HCT116 (cell line): Measurements from ENCODE around the gene CMTM2. TPM values are rescaled to one million over a fixed set of nuclear protein-coding genes. Genes with fewer than 3 reads are reported as not detected.
A peak's percentile ranks its signal among the peaks of the same experiment; 100 is the strongest.

Source experiments
- ATAC-seq: fragments of 200-7000 bp; cut with Tn5 transposase; 2 replicates; pipeline ENCODE4 v1.9.1; 2020; ENCODE audit warnings: mild to moderate bottlenecking, moderate library complexity
- BruUV-seq: library from RNA; stranded (reverse); fragments of 400-500 nt; replicated peaks from 2 replicates; lab custom pipeline; 2021; lab: Mats Ljungman, UMichigan
- CTCF ChIA-PET: fragments of 300-600 bp; sonication (Branson Sonifier 250); formaldehyde crosslinking; loops from one replicate; lab custom pipeline; 2021; ENCODE audit warnings: antibody characterized with exemption; lab: Charles Lee
- POLR2A ChIA-PET: fragments of 300-600, 350-600 bp; sonication (Branson Sonifier 250); formaldehyde crosslinking; loops from one replicate; lab custom pipeline; 2021; ENCODE audit warnings: antibody characterized with exemption; lab: Charles Lee
- RAD21 ChIA-PET, 2 experiments: fragments of 300-600 bp; sonication (Branson Sonifier 250); formaldehyde crosslinking; loops; one replicate each; lab custom pipeline; 2023; ENCODE audit warnings: low total read pairs in 2 of 2; ENCODE audit not compliant: uncharacterized antibody in 2 of 2, unreplicated experiment in 2 of 2, low non-redundant PET in 1 of 2; lab: Charles Lee
- DNase-seq: peaks from one replicate; pipeline ENCODE4 v3.0.0-alpha.2; 2010; ENCODE audit warnings: low read depth, low spot score
- H2AFZ ChIP-seq: fragments of 200-600 bp; shearing (Covaris generic), sonication (generic); 2 replicates; pipeline ENCODE4 v1.6.1; 2017; ENCODE audit warnings: low read depth, mixed run types, mixed read lengths, antibody characterized with exemption, low read length; ENCODE audit not compliant: poor library complexity, severe bottlenecking
- H3K27ac ChIP-seq: 2 replicates; pipeline ENCODE4 v1.5.1; 2012; ENCODE audit warnings: low read depth, low read length
- H3K27me3 ChIP-seq: fragments of 200-600 bp; sonication (generic); 2 replicates; pipeline ENCODE4 v1.6.1; 2016; ENCODE audit warnings: mixed run types, low read length, mixed read lengths; ENCODE audit not compliant: insufficient read depth
- H3K36me3 ChIP-seq, 2 experiments: fragments of 200-500 bp in 1 of 2; fragments of 200-600 bp in 1 of 2; sonication (Bioruptor generic) in 1 of 2; sonication (generic) in 1 of 2; 2 replicates each; pipeline versions ENCODE4 v1.5.1 to v1.6.1; 2014 to 2016; ENCODE audit warnings: low read length in 2 of 2, inconsistent platforms in 1 of 2, mixed read lengths in 1 of 2, mixed run types in 1 of 2; ENCODE audit not compliant: insufficient read depth in 2 of 2, control insufficient read depth in 1 of 2
- H3K4me1 ChIP-seq, 2 experiments: fragments of 200-600 bp in 1 of 2; sonication (generic) in 1 of 2; 2 replicates each; pipeline versions ENCODE4 v1.5.1 to v1.6.1; 2012 to 2017; ENCODE audit warnings: low read length in 2 of 2, inconsistent platforms in 1 of 2, mild to moderate bottlenecking in 1 of 2, mixed read lengths in 1 of 2, mixed run types in 1 of 2, moderate library complexity in 1 of 2; ENCODE audit not compliant: insufficient read depth in 2 of 2, control insufficient read depth in 1 of 2
- H3K4me2 ChIP-seq: fragments of 200-600 bp; sonication (generic); 2 replicates; pipeline ENCODE4 v1.6.1; 2017; ENCODE audit warnings: mixed run types, low read length, mixed read lengths
- H3K4me3 ChIP-seq, 2 experiments: fragments of 200-600 bp in 1 of 2; sonication (generic) in 1 of 2; replicated peaks in 1 of 2; 2 replicates each; pipeline ENCODE4 v1.5.1; 2011 to 2016; ENCODE audit warnings: low read length in 2 of 2, control low read depth in 1 of 2, low read depth in 1 of 2, mild to moderate bottlenecking in 1 of 2, mixed read lengths in 1 of 2, mixed run types in 1 of 2
- H3K79me2 ChIP-seq: fragments of 200-600 bp; sonication (generic); 2 replicates; pipeline ENCODE4 v1.6.1; 2017; ENCODE audit warnings: mild to moderate bottlenecking, mixed run types, low read length, moderate library complexity, mixed read lengths; ENCODE audit not compliant: insufficient read depth
- H3K9ac ChIP-seq: fragments of 200-600 bp; sonication (generic); 2 replicates; pipeline ENCODE4 v1.6.1; 2016; ENCODE audit warnings: low read length, mixed read lengths
- H3K9me2 ChIP-seq: fragments of 200-600 bp; sonication (generic), shearing (Covaris generic); 2 replicates; pipeline ENCODE4 v1.6.1; 2017; ENCODE audit warnings: mixed run types, mild to moderate bottlenecking, moderate library complexity; ENCODE audit not compliant: insufficient read depth
- H3K9me3 ChIP-seq, 2 experiments: fragments of 200-500 bp in 1 of 2; fragments of 200-600 bp in 1 of 2; sonication (Bioruptor generic) in 1 of 2; sonication (generic) in 1 of 2; 2 replicates each; pipeline ENCODE4 v1.6.1; 2014 to 2017; ENCODE audit warnings: low read length in 2 of 2, mixed read lengths in 2 of 2, inconsistent platforms in 1 of 2, low read depth in 1 of 2, mild to moderate bottlenecking in 1 of 2, mixed run types in 1 of 2, moderate library complexity in 1 of 2; ENCODE audit not compliant: control insufficient read depth in 1 of 2, insufficient read depth in 1 of 2
- H4K20me1 ChIP-seq: fragments of 200-600 bp; sonication (generic), shearing (Covaris generic); 2 replicates; pipeline ENCODE4 v1.6.1; 2017; ENCODE audit warnings: mixed run types, mild to moderate bottlenecking, moderate library complexity; ENCODE audit not compliant: insufficient read depth
- ATF3 ChIP-seq: IDR thresholded peaks from 2 replicates; pipeline ENCODE4 v1.6.1; 2012
- CBX3 ChIP-seq: IDR thresholded peaks from 2 replicates; pipeline ENCODE4 v1.6.1; 2012; ENCODE audit warnings: low read depth
- CEBPB ChIP-seq: IDR thresholded peaks from 2 replicates; pipeline ENCODE4 v1.6.1; 2012; ENCODE audit warnings: low read depth
- EGR1 ChIP-seq: IDR thresholded peaks from 2 replicates; pipeline ENCODE4 v1.6.1; 2012; ENCODE audit warnings: low read depth
- ELF1 ChIP-seq: IDR thresholded peaks from 2 replicates; pipeline ENCODE4 v1.6.1; 2012; ENCODE audit warnings: low read depth, borderline replicate concordance
- EZH2 ChIP-seq: fragments of 200-600 bp; sonication (generic); IDR thresholded peaks from 2 replicates; pipeline ENCODE4 v1.6.1; 2017; ENCODE audit warnings: antibody characterized with exemption, mixed run types
- FOSL1 ChIP-seq: IDR thresholded peaks from 2 replicates; pipeline ENCODE4 v1.6.1; 2012; ENCODE audit warnings: low read depth
- JUND ChIP-seq: IDR thresholded peaks from 2 replicates; pipeline ENCODE4 v1.6.1; 2012
- POLR2A ChIP-seq: IDR thresholded peaks from 2 replicates; pipeline ENCODE4 v1.7.0; 2011; ENCODE audit warnings: borderline replicate concordance; ENCODE audit not compliant: insufficient read depth, insufficient read length; ENCODE audit errors: extremely low read depth
- POLR2AphosphoS5 ChIP-seq: IDR thresholded peaks from 2 replicates; pipeline ENCODE4 v1.6.1; 2011; ENCODE audit warnings: mild to moderate bottlenecking, low read depth, low read length, moderate library complexity
- RAD21 ChIP-seq: IDR thresholded peaks from 2 replicates; pipeline ENCODE4 v1.6.1; 2012; ENCODE audit warnings: low read depth, mild to moderate bottlenecking
- REST ChIP-seq: IDR thresholded peaks from 2 replicates; pipeline ENCODE4 v1.6.1; 2012; ENCODE audit warnings: low read depth
- SIN3A ChIP-seq: IDR thresholded peaks from 2 replicates; pipeline ENCODE4 v1.6.1; 2012; ENCODE audit warnings: low read depth
- SRF ChIP-seq: IDR thresholded peaks from 2 replicates; pipeline ENCODE4 v1.6.1; 2012; ENCODE audit warnings: low read depth
- TCF7L2 ChIP-seq: IDR thresholded peaks from 2 replicates; pipeline ENCODE4 v1.7.0; 2011; ENCODE audit warnings: borderline replicate concordance, inconsistent platforms; ENCODE audit not compliant: insufficient read depth, insufficient read length; ENCODE audit errors: extremely low read depth
- YY1 ChIP-seq: IDR thresholded peaks from 2 replicates; pipeline ENCODE4 v1.6.1; 2011; ENCODE audit warnings: low read length, low read depth, moderate library complexity, mild to moderate bottlenecking; ENCODE audit not compliant: insufficient replicate concordance; ENCODE audit errors: extremely low read depth
- ZBTB33 ChIP-seq: IDR thresholded peaks from 2 replicates; pipeline ENCODE4 v1.6.1; 2011; ENCODE audit warnings: mild to moderate bottlenecking, low read length, moderate library complexity; ENCODE audit not compliant: insufficient replicate concordance; ENCODE audit errors: extremely low read depth
- ZFX ChIP-seq: fragments of 450-650 bp; IDR thresholded peaks from 2 replicates; pipeline ENCODE4 v1.6.1; 2017
- ZNF274 ChIP-seq: fragments of 200-500 bp; sonication (Bioruptor generic); IDR thresholded peaks from 2 replicates; pipeline ENCODE4 v1.6.1; 2014; ENCODE audit warnings: mild to moderate bottlenecking, low read depth, low read length, inconsistent platforms
- intact Hi-C: fragments of 100-400 bp; cut with micrococcal nuclease; formaldehyde crosslinking; loops from 2 replicates; pipeline ENCODE4 v1.10.0; 2022
- total RNA-seq: library from RNA; stranded (reverse); gene quantifications from one replicate; pipeline ENCODE4 v1.2.1, GENCODE V29; 2021; ENCODE audit not compliant: unreplicated experiment

Gene CMTM2
- total RNA-seq, 1 experiment from 2014 or later: 0.42 TPM

GRCh38 chr16:66609139-66609510, 29.9 kb downstream of the CMTM2 start:
- Histone ChIP-seq H3K4me3 (no peak overlapping the region; a peak in 1 of 4 replicates), H3K79me2 (peaks cover 8% of the 10 kb centered on the region; the same call in 1 of the 2 replicates), H3K4me1 (peaks cover 19 to 32% of the 10 kb centered on the region in 2 experiments), H3K4me2 (peak overlapping the region; percentile 70), H3K36me3 (peaks cover 14 to 19% of the 10 kb centered on the region in 2 experiments; a peak in 3 of 4 replicates), H3K9me2 (no peaks in the 10 kb centered on the region), H2AFZ (no peak overlapping the region), H3K27me3 (no peaks in the 10 kb centered on the region), H3K27ac (peak overlapping the region; percentile 54), H3K9ac (peak overlapping the region; percentile 64), H4K20me1 (0 out of 2 replicates have a peak, but pooled peaks cover 4% of the 10 kb centered on the region)
- ChIA-PET CTCF (interaction anchor here (0.6 to 3.2 kb wide), 30 partner anchors 10 to 294 kb away, joined by 3 to 41 read pairs (median 4); partner anchors contain the start of genes CKLF, CMTM2, CMTM4 and TK2), POLR2A (no interaction called here)
- intact Hi-C loops: loop anchor here (2.0 to 5.0 kb wide), 2 partner anchors 202 to 258 kb away; no protein-coding TSS in a partner anchor
- TF ChIP-seq EGR1 (no peak), SIN3A (no peak), JUND (no peak), ZNF274 (no peak), RAD21 (no peak), YY1 (no peak), POLR2AphosphoS5 (no peak), FOSL1 (no peak), REST (no peak), ATF3 (no peak), TCF7L2 (no peak), EZH2 (no peak), ELF1 (no peak), ZBTB33 (no peak), CEBPB (no peak), SRF (no peak), ZFX (no peak), POLR2A (no peak), CBX3 (no peak)
- TF ChIP-seq, all 23 proteins: peak for 0
- no peak for DNase-seq
- BruUV-seq: no TSS peak
- no peak for ATAC-seq
- RAD21 ChIA-PET: interaction anchor here in 1 of 2 experiments (0.6 to 1.1 kb wide), 2 partner anchors 201 to 259 kb away, joined by 3 to 12 read pairs; no protein-coding TSS in a partner anchor
- H3K9me3 ChIP-seq: no peaks in the 10 kb centered on the region
